CD4-positive, alpha-beta T cell treated with Interferon gamma for 1 hour (primary cell): ENCODE measurements around the gene ZBED3.
"Not testable (repeated sequence)": the region's sequence is repeated elsewhere in the genome, so short reads cannot be mapped to it uniquely, and the experiment has no call there.

ENCODE experiments used
- DNase-seq: peaks from one replicate; pipeline ENCODE4 v3.0.0-alpha.2; 2020

ZBED3 gene

GRCh38 chr5:77086689-77087483 is at the start of gene ZBED3:
TSS of gene ZBED3 (minus strand) at chr5:77087285. CDS start at chr5:77077878, 9,407 bp downstream.
- peak; percentile 50 for DNase-seq

DNA sequence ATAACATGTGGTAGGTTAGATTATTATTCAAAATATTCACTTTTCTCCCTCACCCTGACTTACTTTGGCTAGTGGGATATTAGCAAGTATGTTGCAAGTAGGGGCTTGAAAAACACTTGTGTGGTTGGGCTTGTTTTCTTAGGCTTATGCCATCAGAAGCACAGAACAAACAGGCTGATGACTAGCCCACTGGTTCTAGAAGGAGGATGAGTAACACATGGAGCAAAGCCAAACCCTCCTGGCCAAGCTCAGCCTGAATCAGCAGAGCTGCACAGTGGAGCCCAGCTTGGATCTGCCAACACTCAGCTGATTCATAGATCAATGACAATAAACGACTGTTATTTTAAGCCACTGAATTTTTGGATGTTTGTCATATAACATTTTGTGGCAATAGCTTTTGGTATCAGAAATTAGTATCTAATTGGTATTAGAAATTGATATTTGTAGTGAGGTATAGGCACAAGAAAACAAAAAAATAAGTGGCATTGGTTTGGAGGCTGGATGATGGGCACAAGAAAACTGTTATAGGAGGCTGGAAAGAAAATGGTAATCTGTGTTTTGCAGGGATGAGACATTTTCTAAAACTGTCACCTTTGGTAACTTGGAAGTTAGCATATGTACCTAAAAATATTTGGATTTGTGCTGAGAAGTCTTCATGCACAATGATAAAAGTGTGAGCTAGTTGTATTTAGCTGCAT is 46.1 kb upstream of the ZBED3 start:
- no peak for DNase-seq

GRCh38 chr5:77131361-77131760 is 44.3 kb upstream of the ZBED3 start:
- DNase-seq = no peak

DNA sequence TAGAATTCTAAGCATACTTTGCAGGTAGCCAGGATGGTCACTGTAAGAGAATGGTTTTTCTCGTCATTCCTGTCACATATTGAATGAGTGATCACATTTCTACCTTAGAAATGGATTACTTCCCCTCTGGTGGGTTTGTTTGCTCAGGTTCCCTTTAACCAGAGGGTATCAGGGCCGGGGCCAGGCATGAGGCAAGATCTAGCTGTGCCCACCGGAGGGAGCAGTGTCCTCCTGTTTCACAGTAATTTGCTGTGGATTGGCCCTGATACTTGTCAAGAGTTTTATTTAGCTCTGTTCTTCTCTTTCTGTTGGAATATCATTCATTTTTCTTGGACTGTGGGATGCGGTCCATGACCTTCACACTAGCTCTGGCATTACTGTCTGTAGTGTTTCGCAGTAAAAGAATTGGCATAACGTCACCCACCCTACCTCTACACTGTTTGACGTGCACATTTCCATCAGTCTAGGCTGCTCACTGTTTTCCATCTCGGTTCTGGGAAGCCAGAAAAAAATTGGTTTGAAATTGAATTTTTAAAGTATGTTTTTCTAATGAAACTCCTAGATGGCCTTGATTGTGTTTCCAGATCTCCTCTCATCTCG is 42.4 kb upstream of the ZBED3 start:
- DNase-seq = no peak

DNA sequence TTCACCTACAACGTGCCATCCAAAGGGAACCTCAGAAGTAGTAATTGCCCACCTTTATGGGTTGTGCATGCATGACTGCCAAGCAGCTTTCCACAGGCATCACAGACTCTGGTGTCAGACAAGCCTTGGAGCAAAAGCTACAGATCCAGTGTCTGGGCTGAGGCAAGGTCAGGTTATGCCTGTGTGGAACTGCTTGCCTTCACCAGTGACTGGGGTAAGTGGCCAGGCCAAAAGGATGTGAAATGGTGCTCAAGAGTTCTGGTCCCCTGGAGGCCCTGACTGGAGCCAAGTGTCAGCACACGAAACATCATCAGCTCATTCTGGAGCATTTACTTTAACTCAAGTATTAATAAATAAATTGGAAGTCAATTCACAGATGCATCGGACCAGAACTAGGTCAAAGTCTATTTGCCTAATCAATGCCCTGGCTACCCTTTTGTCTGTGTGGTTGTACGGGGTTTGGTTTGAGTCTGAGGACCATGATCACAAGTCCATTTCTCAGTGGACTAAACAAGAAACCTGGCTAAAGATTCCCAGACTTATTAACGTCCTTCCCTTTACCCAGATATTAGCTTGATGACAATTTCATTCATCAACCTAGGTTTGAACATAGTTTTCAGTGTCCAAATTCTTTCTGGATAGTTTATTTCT is 41.5 kb upstream of the ZBED3 start:
- no peak for DNase-seq

DNA sequence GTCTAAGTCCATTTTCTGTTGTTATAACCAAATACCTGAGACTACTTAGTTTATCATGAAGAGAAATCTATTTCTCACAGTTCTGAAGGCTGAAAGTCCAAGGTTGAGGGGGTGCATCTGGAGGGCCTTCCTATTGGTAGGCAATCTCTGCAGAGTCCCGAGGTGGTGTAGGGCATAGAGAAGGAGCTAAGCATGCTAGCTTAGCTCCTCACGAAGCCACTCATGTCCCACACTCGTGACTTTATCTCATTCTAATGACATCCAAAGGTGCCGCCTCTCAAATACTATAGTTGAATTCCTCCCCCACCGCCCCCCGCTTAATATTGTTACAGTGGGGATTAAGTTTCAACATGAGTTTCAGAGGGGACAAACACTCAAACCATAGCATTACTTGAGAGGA is 36.0 kb upstream of the ZBED3 start:
- DNase-seq = no peak

GRCh38 chr5:77120706-77121105 is 33.6 kb upstream of the ZBED3 start:
- no peak for DNase-seq

DNA sequence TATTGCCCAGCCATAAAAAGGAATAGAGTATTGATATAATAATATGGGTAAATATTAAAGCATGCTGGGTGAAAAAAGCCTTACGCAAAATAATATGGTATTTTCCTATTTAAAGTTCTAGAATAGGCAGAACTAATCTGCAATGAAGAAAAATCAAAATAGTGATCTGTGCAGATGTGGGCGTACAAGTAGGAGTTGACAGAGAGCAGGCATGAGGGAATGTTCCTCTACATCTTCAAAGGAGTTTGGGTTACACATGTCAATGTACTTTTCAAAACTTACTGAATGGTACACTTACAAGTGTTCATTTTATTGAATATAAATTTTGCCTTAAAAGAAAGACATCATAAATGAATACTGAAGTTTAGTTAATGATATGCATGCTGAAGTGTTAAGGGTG is 33.0 kb upstream of the ZBED3 start:
- DNase-seq = no peak

- no peak for DNase-seq
Measured at GRCh38 chr5:77117161-77117560, 30.1 kb upstream of the ZBED3 start.

- DNase-seq = not testable (repeated sequence)
Measured at GRCh38 chr5:77107035-77107434, 19.9 kb upstream of the ZBED3 start.

DNA sequence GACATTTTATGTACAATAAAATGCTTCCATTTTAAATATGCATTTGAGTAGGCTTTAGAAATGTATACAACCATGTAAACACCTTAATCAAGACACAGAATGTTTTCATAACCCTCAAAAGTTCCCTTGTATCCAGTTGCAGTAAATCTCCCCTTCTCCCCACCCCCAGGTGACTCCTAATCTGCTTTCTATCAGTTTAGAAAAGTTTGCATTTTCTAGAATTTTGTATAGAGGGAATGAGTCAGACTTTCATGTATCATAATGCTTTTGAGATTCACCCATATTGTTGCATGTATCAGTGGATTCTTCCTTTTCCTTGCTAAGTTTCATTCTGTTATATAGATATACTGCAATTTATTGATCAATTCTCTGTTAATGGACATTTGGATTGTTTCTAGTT is 17.7 kb upstream of the ZBED3 start:
- no peak for DNase-seq

DNA sequence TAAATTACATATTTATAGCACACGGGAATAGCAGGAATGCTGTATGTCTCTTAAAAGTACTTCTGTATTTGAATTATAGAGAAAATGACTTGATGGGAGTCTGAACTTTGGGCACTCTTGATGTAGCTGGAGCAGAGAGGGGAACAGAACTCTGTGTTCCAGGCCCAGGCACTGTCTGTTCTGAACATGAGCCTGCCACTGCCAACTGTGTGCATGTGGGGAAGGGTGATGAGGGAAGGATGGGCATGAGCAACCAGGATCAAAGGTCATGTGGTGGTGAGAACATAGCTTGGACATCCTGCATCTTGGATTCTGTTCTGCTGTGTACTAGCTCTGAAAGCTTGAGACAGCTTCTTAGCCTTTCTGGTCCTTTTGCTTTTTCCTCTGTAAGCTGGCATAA is 16.4 kb upstream of the ZBED3 start:
- no peak for DNase-seq

GRCh38 chr5:77102549-77102948 is 15.5 kb upstream of the ZBED3 start:
- no peak for DNase-seq

DNA sequence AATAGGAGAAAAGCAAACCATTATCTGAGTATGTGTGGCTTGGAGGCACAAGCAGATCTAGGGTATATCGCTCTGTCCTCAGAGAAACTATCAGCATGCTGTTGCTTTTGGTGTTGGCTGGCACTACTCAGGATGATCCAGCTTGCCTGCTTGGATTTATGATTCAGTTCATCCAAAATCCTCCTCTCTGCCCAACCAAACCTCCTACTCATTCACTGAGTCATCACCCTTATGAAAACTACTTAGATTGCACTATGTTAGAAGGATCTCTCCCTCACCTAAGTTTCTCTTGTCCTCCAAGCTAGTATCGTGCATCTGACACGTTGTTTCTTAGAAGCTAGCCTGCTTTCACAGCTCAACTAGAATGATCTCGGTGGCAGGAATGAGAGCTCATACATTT is 14.2 kb upstream of the ZBED3 start:
- DNase-seq = no peak

DNA sequence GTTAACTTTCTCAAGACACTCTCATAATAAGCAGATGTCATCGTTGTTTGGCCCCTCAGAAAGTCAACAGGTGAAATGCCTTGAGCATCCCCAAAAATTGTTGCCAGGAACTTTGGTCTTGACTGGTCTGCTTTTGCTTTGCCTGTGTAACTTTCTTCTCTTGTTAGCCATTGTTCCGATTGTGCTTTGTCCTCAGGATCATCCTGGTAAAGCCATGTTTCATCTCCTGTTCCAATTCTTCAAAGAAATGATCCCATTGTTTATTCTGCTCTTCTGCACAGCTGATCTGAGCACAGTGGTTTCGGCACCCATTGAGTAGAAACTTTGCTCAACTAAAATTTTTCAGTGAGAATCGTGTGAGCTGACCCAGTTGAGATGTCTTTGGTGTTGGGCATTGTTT is 8.1 kb upstream of the ZBED3 start:
- no peak for DNase-seq

DNA sequence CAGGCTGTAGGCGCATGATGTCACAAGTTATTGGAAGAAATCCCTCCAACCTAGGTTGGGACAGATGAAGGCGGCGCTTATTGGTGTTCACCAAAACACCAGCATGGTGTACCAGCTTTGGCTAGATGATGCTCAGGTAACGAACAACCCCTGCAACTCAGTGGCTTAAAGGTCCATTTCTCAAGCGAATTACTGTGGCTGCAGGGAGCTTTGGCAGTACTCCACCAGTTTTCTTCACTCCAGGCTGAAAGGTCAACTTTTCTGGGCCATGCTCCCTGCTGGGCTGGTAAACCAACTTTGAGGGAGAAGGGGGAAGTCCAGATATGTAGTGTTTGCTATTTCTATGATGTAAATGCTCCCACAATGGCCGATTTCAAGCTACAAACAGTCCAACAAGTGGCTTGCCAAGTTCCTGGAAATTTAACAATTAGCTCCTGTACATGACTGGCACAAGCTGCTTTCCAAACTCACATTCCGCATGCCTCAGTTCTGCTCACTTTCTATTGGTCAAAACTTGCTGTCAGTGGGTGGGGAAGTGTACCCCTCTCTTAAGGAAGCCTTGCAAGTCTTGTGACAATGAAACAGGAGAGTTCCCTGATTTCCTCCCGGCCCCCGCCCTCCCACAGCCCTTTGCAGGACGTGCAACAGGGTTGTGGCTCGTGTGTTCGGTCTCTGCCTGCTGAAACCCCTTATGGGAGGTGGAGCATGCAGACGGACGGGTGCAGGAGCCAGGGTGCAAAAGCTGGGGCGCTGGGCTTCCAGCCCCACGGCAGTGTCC is 588 bp upstream of the ZBED3 start:
- peak; percentile 2 for DNase-seq

- DNase-seq = no peak
Measured at GRCh38 chr5:77086368-77086688, 757 bp downstream of the ZBED3 start.

GRCh38 chr5:77083088-77083487 is 4.0 kb downstream of the ZBED3 start:
- DNase-seq = no peak

- DNase-seq = no peak
Measured at GRCh38 chr5:77082280-77082679, 4.8 kb downstream of the ZBED3 start.

DNA sequence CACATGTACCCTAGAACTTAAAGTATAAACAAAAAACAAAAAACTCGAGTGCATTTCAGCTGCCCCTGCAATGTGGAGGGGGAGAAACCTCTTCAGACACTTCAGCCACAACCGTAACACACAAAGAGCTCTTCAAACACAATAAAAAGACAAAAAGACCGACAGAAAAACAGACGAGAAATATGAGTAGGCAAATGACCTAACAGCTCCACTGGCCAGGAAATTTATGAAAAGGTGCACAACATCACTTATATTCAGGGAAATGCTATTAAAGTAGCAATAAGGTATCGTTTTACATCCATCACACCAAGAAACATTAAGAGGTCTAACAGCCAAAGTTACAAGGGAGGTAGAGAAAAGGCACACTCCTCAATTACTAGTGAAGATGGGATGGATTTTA is 6.2 kb downstream of the ZBED3 start:
- no peak for DNase-seq

DNA sequence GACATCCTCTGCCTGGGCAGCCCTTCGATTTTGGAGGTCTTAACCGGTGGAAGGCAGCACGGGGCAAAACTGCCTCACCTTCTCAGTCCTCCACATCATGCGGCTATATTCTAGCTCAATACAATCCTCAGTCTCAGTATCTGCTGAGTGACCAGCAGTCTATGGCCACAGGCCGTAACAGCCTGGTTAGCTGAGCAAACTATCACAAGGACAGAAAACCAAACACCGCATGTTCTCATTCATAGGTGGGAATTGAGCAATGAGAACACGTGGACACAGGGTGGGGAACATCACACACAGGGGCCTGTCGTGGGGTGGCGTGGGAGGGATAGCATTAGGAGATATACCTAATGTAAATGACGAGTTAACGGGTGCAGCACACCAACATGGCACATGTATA is 6.6 kb downstream of the ZBED3 start:
- DNase-seq = not testable (repeated sequence)

- no peak for DNase-seq
Measured at GRCh38 chr5:77077829-77078176, 9.3 kb downstream of the ZBED3 start.
